Hematopoietic multipotent progenitor cell treated with erythropoietin and hydrocortisone succinate and interleukin-3 and kit ligand, for 15 days (in vitro differentiated cells): ENCODE results near the gene MLPH.

Experiments
- DNase-seq: peaks from one replicate; pipeline ENCODE4 v3.0.0-alpha.2; 2015; ENCODE audit warnings: low spot score

The MLPH gene

DNA sequence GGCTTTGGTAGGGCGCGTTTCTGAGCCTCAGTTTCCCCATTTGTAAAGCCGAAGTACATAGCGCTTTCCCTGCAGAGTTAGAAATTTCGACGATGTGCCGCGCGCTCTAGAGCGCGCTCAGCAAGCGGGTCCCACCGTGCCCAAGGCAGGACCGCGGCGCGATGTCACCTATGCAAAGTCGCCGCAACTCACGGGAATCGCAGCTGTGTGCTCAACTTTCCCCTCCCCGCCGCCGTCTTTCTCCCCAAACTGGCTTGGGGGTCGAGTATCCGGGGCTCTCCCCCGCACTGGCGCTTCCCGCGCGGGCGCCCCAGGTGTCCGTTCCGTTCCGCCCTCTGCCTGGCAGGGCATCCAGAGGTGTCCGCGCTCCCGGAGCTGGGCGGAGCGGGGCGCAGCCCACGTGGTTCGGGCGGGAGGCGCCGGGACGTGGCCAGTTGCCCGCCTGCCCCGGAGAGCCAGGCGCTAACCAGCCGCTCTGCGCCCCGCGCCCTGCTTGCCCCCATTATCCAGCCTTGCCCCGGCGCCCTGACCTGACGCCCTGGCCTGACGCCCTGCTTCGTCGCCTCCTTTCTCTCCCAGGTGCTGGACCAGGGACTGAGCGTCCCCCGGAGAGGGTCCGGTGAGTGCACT, at the start of gene MLPH:
Gene MLPH (plus strand): TSS at position 433 of the 630 bp plus-strand sequence. CDS start 6,176 bp downstream, outside the sequence.
- no peak for DNase-seq

DNA sequence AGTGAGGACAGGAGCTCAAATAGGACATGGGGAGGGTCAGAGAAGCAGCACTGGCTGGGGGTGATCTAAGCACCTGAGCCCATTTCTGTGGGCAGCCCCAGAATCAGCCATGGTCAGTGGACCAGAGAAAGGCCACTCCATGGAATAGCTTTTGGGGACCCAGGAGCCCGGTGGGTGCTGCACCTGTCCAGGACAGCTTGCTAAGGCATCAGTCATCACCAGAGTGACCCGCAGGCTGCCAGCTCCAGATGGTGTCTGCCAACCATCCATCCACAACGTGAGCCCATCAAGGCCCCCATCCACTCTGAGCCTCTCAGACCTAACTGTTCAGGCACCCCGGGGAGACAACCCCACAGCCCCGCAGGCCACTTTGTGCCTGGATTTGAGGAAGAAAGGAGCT, 49.5 kb upstream of the MLPH start:
- no peak for DNase-seq

GRCh38 chr2:237438080-237438940, 48.7 kb upstream of the MLPH start:
- no peak for DNase-seq

DNA sequence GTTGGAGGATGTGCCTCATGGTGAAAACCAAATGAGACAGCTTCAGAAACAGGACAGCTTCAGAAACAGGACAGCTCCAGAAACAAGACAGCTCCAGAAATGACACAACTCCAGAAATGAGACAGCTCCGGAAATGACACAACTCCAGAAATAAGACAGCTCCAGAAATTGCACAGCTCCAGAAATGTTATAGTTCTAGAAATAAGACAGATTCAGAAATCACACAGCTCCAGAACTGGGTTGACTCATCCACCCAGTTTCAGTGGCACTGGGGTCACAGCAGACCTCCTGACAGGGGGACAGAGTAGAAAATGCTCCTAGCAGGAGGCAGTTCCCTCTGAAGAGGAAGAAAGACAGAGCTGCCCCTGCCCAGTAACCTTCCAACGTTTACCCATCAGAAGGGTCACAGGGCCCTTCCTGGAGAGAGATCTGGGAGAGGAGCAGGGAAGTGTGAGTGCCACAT, 46.2 kb upstream of the MLPH start:
- no peak for DNase-seq

DNA sequence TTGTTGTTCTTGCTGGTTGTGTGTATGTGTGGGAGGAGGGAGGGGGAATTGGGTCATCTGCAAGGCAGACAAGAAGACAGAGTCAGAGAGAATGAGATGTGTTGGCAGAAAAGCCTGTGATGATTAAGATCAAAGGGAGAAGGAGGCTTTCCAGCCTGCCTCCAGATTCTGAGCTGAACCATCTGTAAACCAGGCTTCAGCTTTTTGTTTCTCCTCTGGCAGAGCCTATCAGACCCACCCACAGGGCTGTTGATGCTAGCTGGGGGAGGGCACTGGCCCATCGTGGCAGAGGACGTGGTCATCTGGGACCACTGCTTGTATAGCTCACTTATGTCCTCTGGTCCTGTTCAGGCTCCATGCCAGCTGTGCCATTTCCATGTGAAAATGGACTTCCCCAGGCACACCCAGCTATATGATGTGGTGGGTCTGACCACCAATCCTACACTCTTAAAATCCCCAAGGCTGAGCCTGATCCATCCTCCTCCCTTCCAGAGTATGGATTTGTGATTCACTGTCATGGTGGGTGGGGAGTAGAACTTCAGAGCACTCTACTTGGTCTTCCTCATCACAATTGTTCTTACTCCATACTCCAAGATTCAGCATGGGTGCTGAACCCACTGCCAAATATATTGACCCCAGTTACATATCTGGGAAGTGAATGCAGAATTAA, 45.3 kb upstream of the MLPH start:
- DNase-seq = no peak

DNA sequence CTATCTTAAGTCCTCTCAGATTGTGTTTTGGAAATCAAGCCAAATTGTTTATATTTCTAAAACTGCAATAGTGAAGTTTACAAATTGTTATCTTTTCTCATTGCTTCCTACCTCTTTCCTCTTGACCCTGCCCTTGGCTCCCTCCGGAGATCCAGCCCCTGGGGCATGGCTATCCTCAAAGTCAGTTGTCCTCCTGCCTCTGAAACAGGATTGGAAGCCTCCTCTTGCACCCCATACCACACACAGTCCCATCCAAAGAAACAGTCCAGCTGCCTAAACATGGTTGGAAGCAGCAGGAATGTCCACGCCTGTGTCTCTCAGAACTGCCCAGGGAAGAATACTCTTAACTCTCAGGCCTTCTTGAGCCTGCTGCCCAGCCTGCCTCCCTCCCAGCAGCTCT, 43.0 kb upstream of the MLPH start:
- no peak for DNase-seq

DNA sequence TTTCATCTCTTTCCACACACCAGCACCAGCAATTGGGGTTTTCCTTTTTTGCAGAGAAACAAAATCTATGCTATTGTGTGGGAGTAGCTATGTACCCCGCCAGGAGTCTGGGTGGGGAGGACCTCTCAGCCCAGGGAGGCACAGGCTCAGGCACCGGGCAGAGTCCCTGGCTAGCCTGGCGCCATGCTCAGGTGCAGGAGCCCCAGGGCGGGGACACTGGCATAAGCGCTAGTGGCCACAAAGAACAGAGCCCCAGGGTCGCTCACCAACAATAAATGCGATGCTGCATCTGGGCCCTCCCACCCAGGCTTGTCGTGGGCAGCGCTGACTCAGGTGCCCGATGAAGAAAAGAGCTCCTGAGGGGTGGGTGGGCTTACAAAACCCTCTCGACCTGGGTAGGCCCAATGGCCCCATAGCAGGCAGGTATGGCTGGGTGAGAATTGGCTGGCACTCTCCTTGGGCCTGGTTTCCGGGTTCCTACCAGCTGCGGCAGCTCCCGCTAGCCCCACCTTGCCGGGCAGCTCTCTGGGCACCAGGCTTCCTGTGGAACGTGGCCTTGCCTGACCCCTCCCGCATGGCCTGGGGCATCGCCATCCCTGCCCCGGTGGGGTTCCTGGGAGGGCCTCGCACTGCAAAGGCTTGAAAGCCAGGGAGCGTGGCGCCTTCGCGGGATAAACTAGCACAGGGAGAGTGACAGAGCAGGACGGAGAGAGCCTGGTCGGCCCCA, 41.3 kb upstream of the MLPH start:
- no peak for DNase-seq

DNA sequence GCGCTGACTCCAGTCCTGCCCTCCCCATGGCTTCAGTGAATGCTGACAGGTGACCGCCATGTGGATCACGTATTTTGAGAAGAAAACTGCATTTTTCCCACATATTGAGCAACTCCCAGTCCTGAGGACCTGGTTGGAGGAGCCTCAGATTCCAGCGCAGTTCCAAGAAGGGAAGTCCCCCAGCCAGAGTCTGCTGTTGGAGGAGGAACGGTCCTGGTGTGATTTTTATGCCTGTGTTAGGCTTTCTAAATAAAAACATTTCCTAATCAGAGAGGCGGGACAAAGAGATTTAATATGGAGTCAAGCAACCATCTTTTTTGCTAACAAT, 40.7 kb upstream of the MLPH start:
- no peak for DNase-seq

- DNase-seq = no peak
These were observed 39.6 kb upstream of the MLPH start for GRCh38 chr2:237447496-237447895.

GRCh38 chr2:237448171-237448570, 38.9 kb upstream of the MLPH start:
- DNase-seq = no peak

DNA sequence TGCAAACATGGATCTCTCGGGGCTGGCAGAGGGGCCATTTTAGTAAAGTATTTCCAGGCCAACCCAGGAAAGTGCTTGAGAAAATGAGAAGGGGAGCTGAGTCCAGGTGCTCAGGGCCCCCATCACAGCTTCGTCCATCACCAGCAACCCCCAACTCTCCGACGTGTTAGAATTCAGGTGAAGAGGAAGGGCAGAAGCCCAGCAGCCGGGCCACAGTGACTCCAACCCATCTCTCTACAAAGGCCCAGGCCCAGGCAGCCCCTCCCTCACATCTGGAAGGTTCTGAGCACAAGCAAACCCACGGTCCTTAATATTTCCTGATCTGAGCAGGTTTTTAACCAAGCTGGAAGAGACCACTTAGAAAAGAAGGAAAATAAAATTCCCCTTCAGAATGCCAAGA, 38.4 kb upstream of the MLPH start:
- DNase-seq = no peak

- DNase-seq = no peak
These were observed 37.7 kb upstream of the MLPH start for GRCh38 chr2:237449193-237449881.

GRCh38 chr2:237450108-237450507, 36.9 kb upstream of the MLPH start:
- DNase-seq = no peak

DNA sequence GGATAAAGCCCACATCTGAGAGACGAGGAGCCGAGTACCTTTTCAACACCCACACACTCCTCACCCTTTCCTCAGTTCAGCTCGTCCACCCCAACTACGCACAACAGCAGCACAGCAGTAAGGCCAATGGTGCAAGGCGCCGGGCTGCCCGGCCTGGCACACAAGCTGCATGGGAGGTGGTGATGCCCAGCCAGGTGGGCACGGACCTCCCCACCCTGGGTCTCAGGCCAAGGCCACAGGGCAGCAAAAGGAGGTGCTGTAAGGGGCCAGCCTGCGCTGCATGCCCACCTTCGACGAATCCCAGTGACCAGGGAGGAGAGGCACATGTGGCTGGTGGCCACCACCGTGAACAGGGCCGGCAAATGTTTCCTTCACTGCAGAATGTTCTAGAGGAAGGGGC, 36.5 kb upstream of the MLPH start:
- DNase-seq = no peak

- DNase-seq = no peak
These were observed 35.2 kb upstream of the MLPH start for GRCh38 chr2:237451643-237452469.

GRCh38 chr2:237452861-237453260, 34.2 kb upstream of the MLPH start:
- no peak for DNase-seq

GRCh38 chr2:237453671-237454070, 33.4 kb upstream of the MLPH start:
- no peak for DNase-seq

DNA sequence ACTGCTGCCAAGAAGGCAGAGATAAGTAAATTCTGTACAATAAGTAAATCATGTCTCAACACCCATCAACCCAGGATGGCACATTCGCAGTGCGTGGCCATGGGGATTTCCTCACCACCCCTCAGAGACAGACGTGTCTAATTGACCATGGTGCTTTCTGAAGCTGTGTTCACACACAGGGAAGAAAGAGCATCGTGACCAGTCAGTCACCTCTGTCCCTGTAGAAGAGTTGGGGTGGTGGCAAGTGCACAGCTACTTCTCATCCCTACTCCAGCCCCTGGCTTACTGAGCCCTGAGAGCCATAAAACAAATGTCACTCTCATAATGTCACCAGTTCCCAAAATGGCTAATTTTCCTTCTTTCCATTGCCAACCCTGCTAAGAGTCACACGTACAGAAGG, 31.3 kb upstream of the MLPH start:
- no peak for DNase-seq

DNA sequence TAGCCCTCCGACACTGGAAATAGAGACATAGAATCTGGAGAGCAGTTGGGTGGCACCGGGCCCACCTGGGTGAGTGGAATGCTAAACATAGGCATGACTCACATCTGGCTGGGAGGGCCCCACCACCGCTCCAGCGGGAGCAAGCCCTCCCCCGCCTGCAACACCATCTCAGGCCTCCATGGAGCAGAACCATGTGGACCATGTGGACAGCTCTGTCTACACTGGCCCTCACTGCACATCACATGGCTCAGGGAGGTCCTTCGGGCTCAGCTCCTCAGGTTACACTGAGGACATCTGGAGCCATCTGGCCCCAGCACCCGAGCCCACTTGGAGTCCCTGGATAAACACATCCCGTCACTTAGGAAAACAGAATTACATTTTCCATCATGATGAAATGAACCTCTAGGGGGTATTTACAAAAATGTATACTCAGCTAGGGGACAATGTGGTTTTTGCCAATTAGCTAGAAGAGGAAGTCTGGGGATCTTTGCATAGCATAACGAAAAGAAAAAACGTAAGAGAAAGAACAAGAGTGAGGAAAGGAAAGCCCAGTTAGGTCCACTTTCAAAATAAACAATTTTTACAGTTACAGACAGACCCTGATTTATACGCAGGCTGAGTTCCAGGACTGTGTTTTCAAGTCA, 30.7 kb upstream of the MLPH start:
- no peak for DNase-seq

DNA sequence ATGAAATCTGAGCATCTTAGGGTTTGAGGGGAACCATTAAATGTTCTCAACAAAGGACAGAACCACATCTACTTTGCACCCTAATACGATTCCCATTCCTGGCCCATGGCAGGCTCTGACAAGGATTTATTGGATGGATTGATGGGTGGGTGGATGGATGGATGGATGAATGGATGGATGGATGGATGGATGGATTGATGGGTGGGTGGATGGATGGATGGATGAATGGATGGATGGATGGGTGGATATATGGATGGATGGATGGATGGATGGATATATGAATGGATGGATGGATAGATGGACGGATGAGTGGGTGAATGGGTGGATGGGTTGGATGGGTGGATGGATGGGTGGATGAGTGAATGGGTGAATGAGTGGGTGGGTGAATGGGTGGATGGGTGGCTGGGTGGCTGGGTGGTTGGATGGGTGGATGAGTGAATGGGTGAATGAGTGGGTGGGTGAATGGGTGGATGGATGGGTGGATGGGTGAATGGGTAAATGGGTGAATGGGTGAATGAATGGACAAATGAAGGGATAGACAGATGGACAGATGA, 29.6 kb upstream of the MLPH start:
- DNase-seq = no peak
